ENCODE measurements around the gene ORM1.

Gene ORM1

GRCh38 chr9:114334490-114334889 is 11.6 kb downstream of the ORM1 start:
- H2AFZ ChIP-seq (ENCODE audit: low read length) = no peak overlapping the region
- TF ChIP-seq CTCF (IDR thresholded peaks at IDR 0.05; ENCODE audit: low read length) (no peak), EZH2 (IDR thresholded peaks at IDR 0.05; ENCODE audit: borderline replicate concordance, low read length) (no peak)
- H3K36me3 ChIP-seq (ENCODE audit: insufficient read depth, low read length) = peaks cover 50% of the 10 kb centered on the region

GRCh38 chr9:114335745-114336144 is 12.8 kb downstream of the ORM1 start:
- Histone ChIP-seq H3K36me3 (ENCODE audit: insufficient read depth, low read length) (peaks cover 63% of the 10 kb centered on the region), H3K4me2 (ENCODE audit: low read length) (no peak overlapping the region), H3K9me2 (ENCODE audit: low read depth, low read length) (no peaks in the 10 kb centered on the region), H3F3A (ENCODE audit: insufficient read depth, low read length) (no peaks in the 10 kb centered on the region), H4K20me1 (ENCODE audit: insufficient read depth, low read length) (no peaks in the 10 kb centered on the region), H3K4me1 (ENCODE audit: insufficient read depth, low read length, severe bottlenecking) (no peaks in the 10 kb centered on the region), H2AFZ (ENCODE audit: low read length) (no peak overlapping the region), H3K9ac (ENCODE audit: low read length) (no peak overlapping the region), H3K4me3 (ENCODE audit: low read depth, low read length, poor library complexity, severe bottlenecking) (no peak overlapping the region), H3K27me3 (ENCODE audit: insufficient read depth, low read length) (no peaks in the 10 kb centered on the region), H3K9me3 (ENCODE audit: low read length) (0 out of 2 replicates have a peak, but pooled peaks cover 3% of the 10 kb centered on the region), H3K79me2 (ENCODE audit: insufficient read depth, low read length) (no peaks in the 10 kb centered on the region), H3K27ac (ENCODE audit: low read depth, low read length, poor library complexity, severe bottlenecking) (no peak overlapping the region)
- no peak for TF ChIP-seq CTCF (IDR thresholded peaks at IDR 0.05; ENCODE audit: low read length)
- no peak for TF ChIP-seq EZH2 (IDR thresholded peaks at IDR 0.05; ENCODE audit: borderline replicate concordance, low read length)

More at GRCh38 chr9:114334490-114334889, 11.6 kb downstream of the ORM1 start:
- Histone ChIP-seq H3K79me2 (ENCODE audit: insufficient read depth, low read length) (no peaks in the 10 kb centered on the region), H3K4me1 (ENCODE audit: insufficient read depth, low read length, severe bottlenecking) (no peaks in the 10 kb centered on the region), H3K9ac (ENCODE audit: low read length) (no peak overlapping the region), H4K20me1 (ENCODE audit: insufficient read depth, low read length) (no peaks in the 10 kb centered on the region), H3K27me3 (ENCODE audit: insufficient read depth, low read length) (no peaks in the 10 kb centered on the region), H3K9me3 (ENCODE audit: low read length) (0 out of 2 replicates have a peak, but pooled peaks cover 3% of the 10 kb centered on the region), H3F3A (ENCODE audit: insufficient read depth, low read length) (no peaks in the 10 kb centered on the region), H3K9me2 (ENCODE audit: low read depth, low read length) (no peaks in the 10 kb centered on the region), H3K4me2 (ENCODE audit: low read length) (no peak overlapping the region), H3K27ac (ENCODE audit: low read depth, low read length, poor library complexity, severe bottlenecking) (no peak overlapping the region), H3K4me3 (ENCODE audit: low read depth, low read length, poor library complexity, severe bottlenecking) (no peak overlapping the region)

- Histone ChIP-seq H3K27ac (ENCODE audit: low read depth, low read length, poor library complexity, severe bottlenecking) (no peak overlapping the region), H3K4me3 (ENCODE audit: low read depth, low read length, poor library complexity, severe bottlenecking) (no peak overlapping the region), H3K4me2 (ENCODE audit: low read length) (no peak overlapping the region), H3K9ac (ENCODE audit: low read length) (no peak overlapping the region), H3K9me3 (ENCODE audit: low read length) (0 out of 2 replicates have a peak, but pooled peaks cover 3% of the 10 kb centered on the region), H3K79me2 (ENCODE audit: insufficient read depth, low read length) (no peaks in the 10 kb centered on the region), H3K36me3 (ENCODE audit: insufficient read depth, low read length) (peaks cover 67% of the 10 kb centered on the region), H3K9me2 (ENCODE audit: low read depth, low read length) (no peaks in the 10 kb centered on the region), H3K27me3 (ENCODE audit: insufficient read depth, low read length) (no peaks in the 10 kb centered on the region), H3F3A (ENCODE audit: insufficient read depth, low read length) (no peaks in the 10 kb centered on the region), H3K4me1 (ENCODE audit: insufficient read depth, low read length, severe bottlenecking) (no peaks in the 10 kb centered on the region), H4K20me1 (ENCODE audit: insufficient read depth, low read length) (no peaks in the 10 kb centered on the region), H2AFZ (ENCODE audit: low read length) (no peak overlapping the region)
- TF ChIP-seq EZH2 (IDR thresholded peaks at IDR 0.05; ENCODE audit: borderline replicate concordance, low read length) (no peak), CTCF (IDR thresholded peaks at IDR 0.05; ENCODE audit: low read length) (no peak)
Observed at GRCh38 chr9:114336157-114336556, 13.3 kb downstream of the ORM1 start.

Data from OCI-LY1 (cell line).